GM12878 (cell line): ENCODE data around the gene ABCC9. TPM values are rescaled to one million over a fixed set of nuclear protein-coding genes. Genes with fewer than 3 reads are reported as not detected.

ENCODE experiments used
- ATAC-seq: fragments of 200-7000 bp; cut with Tn5 transposase; 3 replicates; pipeline ENCODE4 v1.9.1; 2020; ENCODE audit warnings: mild to moderate bottlenecking, moderate library complexity
- BruUV-seq: library from RNA; stranded (reverse); fragments of 400-500 nt; replicated peaks from 2 replicates; lab custom pipeline; 2021; lab: Mats Ljungman, UMichigan
- CTCF ChIA-PET: fragments of 300-600 bp; sonication (Branson Sonifier 250); formaldehyde crosslinking; extraction: SDS; loops from one replicate; lab custom pipeline; 2021; ENCODE audit warnings: inconsistent platforms; lab: Yijun Ruan, JAX
- POLR2A ChIA-PET: fragments of 350-600 bp; formaldehyde crosslinking; extraction: SDS; loops from one replicate; lab custom pipeline; 2021; ENCODE audit warnings: inconsistent platforms; lab: Charles Lee
- RAD21 ChIA-PET: fragments of 300-600 bp; sonication (Branson Sonifier 250); formaldehyde crosslinking; loops from one replicate; lab custom pipeline; 2023; ENCODE audit warnings: antibody characterized with exemption; ENCODE audit not compliant: unreplicated experiment; lab: Charles Lee
- SMC1A ChIA-PET: fragments of 300-600 bp; sonication (Branson Sonifier 250); formaldehyde crosslinking; loops from one replicate; lab custom pipeline; 2023; ENCODE audit not compliant: unreplicated experiment, uncharacterized antibody; lab: Charles Lee
- DNase-seq: peaks from one replicate; pipeline ENCODE4 v3.0.0-alpha.2; 2011; ENCODE audit warnings: low read depth, low spot score
- FAIRE-seq: peaks from 3 replicates; lab custom pipeline; 2011; peaks lifted over from hg19 to GRCh38; lab: Jason Lieb, UNC
- H2AFZ ChIP-seq: 2 replicates; pipeline ENCODE4 v1.6.0; 2011; ENCODE audit warnings: low read depth, low read length, control low read depth; ENCODE audit not compliant: control insufficient read depth
- H3K27ac ChIP-seq: 2 replicates; pipeline ENCODE4 v1.5.1; 2011; ENCODE audit warnings: control low read depth; ENCODE audit not compliant: control insufficient read depth, insufficient read depth
- H3K27me3 ChIP-seq, 2 experiments: replicated peaks in 1 of 2; 2 replicates each; pipeline versions ENCODE4 v1.6.0 to v1.6.1; 2011; ENCODE audit warnings: low read length in 1 of 2; ENCODE audit not compliant: control insufficient read depth in 2 of 2, insufficient read depth in 2 of 2
- H3K36me3 ChIP-seq, 2 experiments: 2 replicates each; pipeline ENCODE4 v1.5.1; 2011; ENCODE audit warnings: low read length in 1 of 2; ENCODE audit not compliant: control insufficient read depth in 2 of 2, insufficient read depth in 2 of 2
- H3K4me1 ChIP-seq: 2 replicates; pipeline ENCODE4 v1.6.1; 2011; ENCODE audit warnings: mild to moderate bottlenecking, low read length, moderate library complexity, mixed read lengths; ENCODE audit not compliant: control insufficient read depth, insufficient read depth
- H3K4me2 ChIP-seq: 2 replicates; pipeline ENCODE4 v1.6.0; 2011; ENCODE audit warnings: control low read depth; ENCODE audit not compliant: control insufficient read depth, insufficient read depth
- H3K4me3 ChIP-seq: fragments of 200-600 bp; sonication (generic); 2 replicates; pipeline ENCODE4 v1.5.1; 2016
- H3K79me2 ChIP-seq: 2 replicates; pipeline ENCODE4 v1.6.0; 2011; ENCODE audit warnings: low read length; ENCODE audit not compliant: control insufficient read depth, insufficient read depth
- H3K9ac ChIP-seq: 2 replicates; pipeline ENCODE4 v1.8.0; 2011; ENCODE audit warnings: low read length, control low read depth, mixed read lengths; ENCODE audit not compliant: control insufficient read depth, insufficient read depth
- H3K9me3 ChIP-seq: replicated peaks from 3 replicates; pipeline ENCODE4 v1.5.1; 2011; ENCODE audit warnings: mild to moderate bottlenecking, low read length; ENCODE audit not compliant: control insufficient read depth, insufficient read depth
- H4K20me1 ChIP-seq: 2 replicates; pipeline ENCODE4 v1.6.0; 2011; ENCODE audit not compliant: control insufficient read depth, insufficient read depth
- CHD1 ChIP-seq: IDR thresholded peaks from 2 replicates; pipeline ENCODE4 v1.6.1; 2012; ENCODE audit warnings: low read depth, low read length, improper control_type of control experiment
- EGR1 ChIP-seq, 2 experiments: IDR thresholded peaks; 1 replicate in 1 of 2; 2 replicates in 1 of 2; pipeline ENCODE4 v1.6.1; 2011 to 2012; ENCODE audit warnings: low read depth in 2 of 2, low read length in 2 of 2, borderline replicate concordance in 1 of 2, mild to moderate bottlenecking in 1 of 2, moderate library complexity in 1 of 2
- HDAC6 ChIP-seq: fragments of 200-600 bp; sonication (generic); IDR thresholded peaks from one replicate; pipeline ENCODE4 v1.8.0; 2017; ENCODE audit warnings: antibody characterized with exemption; ENCODE audit not compliant: unreplicated experiment
- NFIC ChIP-seq: IDR thresholded peaks from 2 replicates; pipeline ENCODE4 v1.6.1; 2012; ENCODE audit warnings: low read depth, mild to moderate bottlenecking, inconsistent platforms, low read length, moderate library complexity
- NFYA ChIP-seq: IDR thresholded peaks from 2 replicates; pipeline ENCODE4 v1.6.1; 2011; ENCODE audit warnings: low read depth, mild to moderate bottlenecking, low read length, improper control_type of control experiment, borderline replicate concordance
- POLR2A ChIP-seq: IDR thresholded peaks from 2 replicates; pipeline ENCODE4 v1.6.1; 2011; ENCODE audit warnings: low read depth, mild to moderate bottlenecking, low read length
- SMARCA5 ChIP-seq: fragments of 450-650 bp; IDR thresholded peaks from 2 replicates; pipeline ENCODE4 v1.6.1; 2017; ENCODE audit warnings: mild to moderate bottlenecking
- SPI1 ChIP-seq: IDR thresholded peaks from 2 replicates; pipeline ENCODE4 v1.6.1; 2011; ENCODE audit warnings: low read depth, mild to moderate bottlenecking, low read length, moderate library complexity, borderline replicate concordance; ENCODE audit not compliant: insufficient read depth
- TARDBP ChIP-seq: IDR thresholded peaks from 2 replicates; pipeline ENCODE4 v1.6.1; 2016; ENCODE audit warnings: borderline replicate concordance
- YBX1 ChIP-seq: fragments of 450-650 bp; IDR thresholded peaks from 2 replicates; pipeline ENCODE4 v1.6.1; 2016; ENCODE audit warnings: antibody characterized with exemption
- WGBS: methylation state at CpG from one replicate; pipeline ENCODE4 v1.1.6; 2016; ENCODE audit warnings: low lambda C conversion rate; ENCODE audit not compliant: insufficient replicate concordance, insufficient coverage; ENCODE audit errors: missing lambda C conversion rate; 5-methylcytosine and 5-hydroxymethylcytosine counted together
- in situ Hi-C: fragments of 300-500 bp; cut with MboI; formaldehyde crosslinking; loops from 9 replicates; pipeline ENCODE4 v1.14.3; 2018; ENCODE audit warnings: mixed read lengths
- intact Hi-C: fragments of 100-400 bp; cut with micrococcal nuclease; formaldehyde crosslinking; loops from one replicate; pipeline ENCODE4 v1.14.2; 2022; ENCODE audit not compliant: unreplicated experiment
- polyA plus RNA-seq, 11 experiments: library from polyadenylated mRNA; depleted of rRNA in 4 of 11; unstranded in 6 of 11; stranded (reverse) in 5 of 11; fragments of >200 nt; fragmentation: Nextera tagmentation in 4 of 11; fragmentation: Illumina TruSeq in 1 of 11; extraction: Ambion mirVana in 4 of 11; extraction: Trizol in 1 of 11; gene quantifications; 1 replicate in 1 of 11; 2 replicates in 10 of 11; pipeline versions ENCODE4 v1.2.1 to v1.2.3, GENCODE V29; 2011 to 2016; ENCODE audit warnings: inconsistent platforms in 2 of 11, missing spikeins in 2 of 11, low read depth in 1 of 11
- total RNA-seq, 4 experiments: library from RNA; depleted of rRNA in 3 of 4; stranded (reverse); fragments of >200 nt in 3 of 4; fragmentation: Illumina TruSeq in 1 of 4; extraction: Trizol in 1 of 4; gene quantifications; 2 replicates each; pipeline versions ENCODE4 v1.2.1 to v1.2.3, GENCODE V29; 2013 to 2021
- TF ChIP-seq, protein P1 (sequence below): fragments of 450-650 bp; conservative IDR thresholded peaks from 2 replicates; pipeline ENCODE4 v1.6.1; 2017; ENCODE audit warnings: mild to moderate bottlenecking, moderate library complexity
- TF ChIP-seq, protein P2 (sequence below): IDR thresholded peaks from 2 replicates; pipeline ENCODE4 v1.6.1; 2012; ENCODE audit warnings: low read length, inconsistent platforms
- TF ChIP-seq, protein P3 (sequence below): IDR thresholded peaks from 2 replicates; pipeline ENCODE4 v1.6.1; 2012; ENCODE audit warnings: low read depth, low read length, improper control_type of control experiment

The ABCC9 gene
- total and polyA plus RNA-seq, 10 of the 15 experiments (the other 5 are each of a cell fraction or from before 2014, with no cell fraction given): under 0.01 to 0.10 (median 0.04) TPM; not detected in 2

DNA sequence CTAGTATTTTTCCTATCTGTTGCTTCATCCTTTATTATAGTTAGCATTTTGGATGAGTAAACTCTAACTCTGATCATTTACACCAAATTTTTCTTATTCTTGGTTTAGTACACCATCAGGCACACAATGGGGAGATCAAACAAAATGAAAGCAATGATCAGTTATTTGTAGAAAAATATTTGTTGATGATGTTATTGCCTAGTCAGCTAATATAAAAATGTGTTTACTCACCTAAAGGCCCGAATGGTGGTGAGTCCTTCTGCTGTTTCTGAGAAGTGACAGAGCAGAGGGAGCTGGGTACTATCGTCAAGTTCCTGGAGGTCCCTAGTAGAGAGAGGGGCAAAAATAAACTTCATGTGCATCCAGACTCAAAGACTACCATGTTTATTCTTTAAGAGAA is 103.4 kb downstream of the ABCC9 start:
- no peak for TF ChIP-seq SMARCA5
- no peak for TF ChIP-seq SPI1
- TF ChIP-seq CHD1: no peak
- no peaks in the 10 kb centered on the region for H3K4me1 ChIP-seq
- WGBS: 3% methylated on average over 2 of the region's 2 CpGs
- DNase-seq (no peak), ATAC-seq (no peak), FAIRE-seq (no peak)
- BruUV-seq: no TSS peak
- no peak overlapping the region for H3K4me3 ChIP-seq
- no peak overlapping the region for H2AFZ ChIP-seq
- H3K36me3 ChIP-seq: no peaks in the 10 kb centered on the region
- no peak overlapping the region for H3K4me2 ChIP-seq
- in situ Hi-C loops (no loop called here), intact Hi-C loops (no loop called here)
- ChIA-PET CTCF (interaction anchor here (0.8 kb wide), 1 partner anchor 20 kb away, joined by 3 read pairs; no protein-coding TSS in a partner anchor), POLR2A (no interaction called here), SMC1A (interaction anchor here (0.7 kb wide), 1 partner anchor 30 kb away, joined by 3 read pairs; no protein-coding TSS in a partner anchor), RAD21 (no interaction called here)
- no peaks in the 10 kb centered on the region for H4K20me1 ChIP-seq
- no peaks in the 10 kb centered on the region for H3K79me2 ChIP-seq
- H3K27ac ChIP-seq: no peak overlapping the region
- H3K9me3 ChIP-seq: no peaks in the 10 kb centered on the region
- H3K9ac ChIP-seq: no peak overlapping the region
- no peaks in the 10 kb centered on the region for H3K27me3 ChIP-seq

DNA sequence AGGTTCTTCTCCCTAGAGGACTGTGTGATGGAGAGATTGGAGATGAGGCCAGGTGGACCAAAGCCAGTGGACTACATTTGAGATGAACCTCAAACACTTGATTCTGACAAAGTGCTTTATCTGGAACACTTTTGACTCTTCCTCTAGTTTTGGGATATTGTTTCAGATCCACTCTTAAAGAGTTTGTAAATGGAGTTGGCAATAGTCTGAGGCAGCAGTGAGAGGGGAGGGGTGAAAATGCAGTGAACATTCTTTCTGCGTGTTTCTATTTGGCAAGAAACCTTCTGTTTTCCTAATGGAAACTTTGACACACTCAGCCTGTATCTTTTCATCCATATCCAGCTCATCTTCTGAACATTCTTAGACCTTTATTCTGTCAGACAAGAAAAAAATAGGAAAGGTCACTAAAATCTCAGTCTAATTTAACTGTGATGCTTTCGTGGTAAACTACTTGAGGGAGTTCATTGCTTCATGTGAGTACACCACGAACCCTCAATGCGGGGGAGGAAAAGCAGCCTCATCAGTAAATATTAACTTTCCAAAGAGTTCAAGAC is 109.4 kb downstream of the ABCC9 start:
- H2AFZ ChIP-seq: no peak overlapping the region
- no peaks in the 10 kb centered on the region for H4K20me1 ChIP-seq
- ATAC-seq (no peak), DNase-seq (no peak), FAIRE-seq (no peak)
- no peaks in the 10 kb centered on the region for H3K27me3 ChIP-seq
- ChIA-PET CTCF (no interaction called here), RAD21 (no interaction called here), POLR2A (no interaction called here), SMC1A (no interaction called here)
- no peak overlapping the region for H3K9ac ChIP-seq
- H3K4me2 ChIP-seq: no peak overlapping the region
- no peaks in the 10 kb centered on the region for H3K36me3 ChIP-seq
- H3K9me3 ChIP-seq: no peaks in the 10 kb centered on the region
- BruUV-seq: no TSS peak
- no peak overlapping the region for H3K27ac ChIP-seq
- intact Hi-C loops: no loop called here
- no peaks in the 10 kb centered on the region for H3K79me2 ChIP-seq
- no peak overlapping the region for H3K4me3 ChIP-seq
- in situ Hi-C loops: no loop called here
- no peaks in the 10 kb centered on the region for H3K4me1 ChIP-seq
- WGBS: 11% methylated on average over 4 of the region's 4 CpGs
- TF ChIP-seq EGR1 (IDR thresholded peaks at IDR 0.05; ENCODE audit: borderline replicate concordance in 1 of 2, low read depth in 2 of 2, low read length in 2 of 2) (no peak), POLR2A (no peak), YBX1 (no peak), NFYA (no peak), CHD1 (no peak), HDAC6 (no peak), TARDBP (no peak), NFIC (no peak)
- TF ChIP-seq, protein P1, sequence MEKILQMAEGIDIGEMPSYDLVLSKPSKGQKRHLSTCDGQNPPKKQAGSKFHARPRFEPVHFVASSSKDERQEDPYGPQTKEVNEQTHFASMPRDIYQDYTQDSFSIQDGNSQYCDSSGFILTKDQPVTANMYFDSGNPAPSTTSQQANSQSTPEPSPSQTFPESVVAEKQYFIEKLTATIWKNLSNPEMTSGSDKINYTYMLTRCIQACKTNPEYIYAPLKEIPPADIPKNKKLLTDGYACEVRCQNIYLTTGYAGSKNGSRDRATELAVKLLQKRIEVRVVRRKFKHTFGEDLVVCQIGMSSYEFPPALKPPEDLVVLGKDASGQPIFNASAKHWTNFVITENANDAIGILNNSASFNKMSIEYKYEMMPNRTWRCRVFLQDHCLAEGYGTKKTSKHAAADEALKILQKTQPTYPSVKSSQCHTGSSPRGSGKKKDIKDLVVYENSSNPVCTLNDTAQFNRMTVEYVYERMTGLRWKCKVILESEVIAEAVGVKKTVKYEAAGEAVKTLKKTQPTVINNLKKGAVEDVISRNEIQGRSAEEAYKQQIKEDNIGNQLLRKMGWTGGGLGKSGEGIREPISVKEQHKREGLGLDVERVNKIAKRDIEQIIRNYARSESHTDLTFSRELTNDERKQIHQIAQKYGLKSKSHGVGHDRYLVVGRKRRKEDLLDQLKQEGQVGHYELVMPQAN: no peak
- TF ChIP-seq, protein P2, sequence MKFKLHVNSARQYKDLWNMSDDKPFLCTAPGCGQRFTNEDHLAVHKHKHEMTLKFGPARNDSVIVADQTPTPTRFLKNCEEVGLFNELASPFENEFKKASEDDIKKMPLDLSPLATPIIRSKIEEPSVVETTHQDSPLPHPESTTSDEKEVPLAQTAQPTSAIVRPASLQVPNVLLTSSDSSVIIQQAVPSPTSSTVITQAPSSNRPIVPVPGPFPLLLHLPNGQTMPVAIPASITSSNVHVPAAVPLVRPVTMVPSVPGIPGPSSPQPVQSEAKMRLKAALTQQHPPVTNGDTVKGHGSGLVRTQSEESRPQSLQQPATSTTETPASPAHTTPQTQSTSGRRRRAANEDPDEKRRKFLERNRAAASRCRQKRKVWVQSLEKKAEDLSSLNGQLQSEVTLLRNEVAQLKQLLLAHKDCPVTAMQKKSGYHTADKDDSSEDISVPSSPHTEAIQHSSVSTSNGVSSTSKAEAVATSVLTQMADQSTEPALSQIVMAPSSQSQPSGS: no peak
- TF ChIP-seq, protein P3, sequence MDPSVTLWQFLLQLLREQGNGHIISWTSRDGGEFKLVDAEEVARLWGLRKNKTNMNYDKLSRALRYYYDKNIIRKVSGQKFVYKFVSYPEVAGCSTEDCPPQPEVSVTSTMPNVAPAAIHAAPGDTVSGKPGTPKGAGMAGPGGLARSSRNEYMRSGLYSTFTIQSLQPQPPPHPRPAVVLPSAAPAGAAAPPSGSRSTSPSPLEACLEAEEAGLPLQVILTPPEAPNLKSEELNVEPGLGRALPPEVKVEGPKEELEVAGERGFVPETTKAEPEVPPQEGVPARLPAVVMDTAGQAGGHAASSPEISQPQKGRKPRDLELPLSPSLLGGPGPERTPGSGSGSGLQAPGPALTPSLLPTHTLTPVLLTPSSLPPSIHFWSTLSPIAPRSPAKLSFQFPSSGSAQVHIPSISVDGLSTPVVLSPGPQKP: no peak
